GM18508 (cell line): ENCODE data around the gene PC.
"Not testable (repeated sequence)": the region's sequence is repeated elsewhere in the genome, so short reads cannot be mapped to it uniquely, and the experiment has no call there.

ENCODE experiments used
- ATAC-seq: cut with Tn5 transposase; IDR thresholded peaks from one replicate; pipeline ENCODE4 v1.9.1; 2021; ENCODE audit warnings: moderate number of reproducible peaks; ENCODE audit not compliant: insufficient read depth, unreplicated experiment

Gene PC

DNA sequence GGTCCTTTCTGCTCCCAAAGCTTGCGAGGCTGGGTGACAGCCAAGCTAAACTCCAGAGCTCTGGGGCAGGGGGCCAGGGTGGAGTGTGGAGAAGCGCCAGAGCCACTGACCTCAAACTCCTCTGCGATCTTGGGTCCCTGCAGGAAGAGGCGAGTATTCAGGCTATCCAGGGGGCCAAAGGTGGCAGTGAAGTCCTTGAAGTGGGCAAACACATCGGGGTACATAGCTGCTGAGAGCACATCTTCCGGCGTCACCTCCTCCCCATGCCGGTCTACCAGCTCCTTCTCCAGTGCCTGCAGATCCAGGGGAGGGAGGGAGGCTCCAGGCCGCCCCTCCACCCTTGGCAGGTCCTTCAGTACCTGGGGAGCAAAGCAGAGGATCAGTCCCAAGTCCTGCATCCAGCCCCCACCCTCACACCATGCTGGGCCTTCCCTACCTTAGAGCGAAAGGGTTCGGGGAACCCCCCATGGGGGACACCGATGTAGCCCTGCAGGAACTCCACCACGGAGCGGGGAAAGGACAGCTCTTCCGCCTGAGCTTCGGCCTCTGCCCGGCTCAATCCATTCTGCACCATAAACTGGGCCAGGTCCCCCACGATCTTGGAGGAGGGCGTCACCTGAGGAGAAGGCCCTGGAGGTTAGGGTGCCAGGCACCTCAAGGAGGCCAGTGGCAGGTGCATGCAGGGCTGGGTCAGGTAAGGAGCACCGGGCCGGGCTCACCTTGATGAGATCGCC lies 108.5 kb downstream of the PC start:
- no peak for ATAC-seq

DNA sequence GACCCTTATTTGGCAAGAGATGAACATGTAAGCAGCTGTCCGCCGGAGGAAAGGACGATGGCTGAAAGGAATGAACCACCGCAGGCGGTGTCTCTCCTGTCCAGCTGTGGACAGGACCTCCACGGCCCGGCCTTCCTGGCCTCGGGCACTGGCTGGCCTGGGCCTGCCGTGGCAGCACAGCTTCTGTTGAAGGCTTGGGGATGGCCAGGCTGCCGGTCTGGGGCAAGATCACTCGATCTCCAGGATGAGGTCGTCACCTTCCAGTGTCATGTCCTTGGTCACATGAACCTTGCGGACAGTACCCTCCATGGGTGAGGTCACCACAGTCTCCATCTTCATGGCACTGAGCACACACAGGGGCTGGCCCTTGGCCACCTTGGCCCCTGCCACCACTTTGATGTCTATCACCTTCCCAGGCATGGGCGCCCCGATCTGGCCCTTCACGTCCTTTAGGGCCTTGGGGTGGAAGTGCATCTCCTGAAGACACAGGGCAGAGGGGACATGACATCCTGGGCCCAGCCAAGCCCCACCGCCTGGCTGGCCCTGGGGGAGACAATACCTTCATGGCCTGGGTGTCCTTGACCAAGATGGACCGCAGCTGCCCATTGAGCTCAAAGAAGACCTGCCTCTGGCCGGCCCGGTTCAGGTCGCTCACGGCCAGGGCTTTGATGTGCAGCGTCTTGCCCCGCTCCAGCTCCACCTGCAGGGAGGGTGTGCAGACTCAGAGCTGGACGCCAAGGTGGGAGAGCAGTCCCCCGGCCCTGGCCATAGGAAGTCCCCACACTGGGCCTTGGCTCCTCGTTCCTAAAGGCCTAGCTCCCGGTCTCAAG lies 109.3 kb downstream of the PC start:
- ATAC-seq, result no peak

DNA sequence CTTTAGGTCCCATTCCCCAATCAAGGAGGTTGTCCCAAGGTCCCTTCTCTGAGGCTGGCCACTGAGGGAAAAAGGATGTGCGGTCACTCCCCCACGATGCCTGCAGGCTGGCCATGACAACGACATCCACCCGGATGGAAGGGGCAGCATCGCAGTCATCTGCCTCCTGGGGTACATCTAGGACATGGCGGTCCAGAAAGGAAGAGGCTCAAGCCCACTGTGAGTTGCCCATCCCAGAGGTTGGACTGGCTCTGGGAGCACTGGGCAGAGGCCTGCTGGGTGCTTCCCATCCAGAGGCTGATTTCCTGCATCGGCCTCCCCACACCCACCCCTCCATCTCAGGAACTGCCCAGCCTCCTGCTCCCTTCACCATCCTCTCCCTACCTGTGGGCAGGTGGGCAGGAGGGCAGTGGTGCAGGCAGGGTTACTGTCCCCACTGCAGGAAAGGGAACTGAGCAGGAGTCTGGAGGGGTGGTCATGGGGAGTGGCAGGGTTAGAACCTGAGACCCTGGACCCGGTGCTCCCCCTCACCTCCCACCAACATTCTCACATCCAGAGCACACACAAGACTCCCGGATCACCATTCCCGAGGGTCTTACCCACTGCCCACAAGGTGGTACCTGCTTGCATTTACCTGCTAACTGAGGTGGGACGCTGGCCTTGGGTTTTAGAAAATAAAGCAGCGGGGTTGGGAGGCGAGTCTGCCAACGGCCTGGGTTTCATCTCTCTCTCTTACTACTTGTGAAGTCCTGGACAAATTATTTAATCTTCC lies 110.5 kb downstream of the PC start:
- ATAC-seq, result no peak

DNA sequence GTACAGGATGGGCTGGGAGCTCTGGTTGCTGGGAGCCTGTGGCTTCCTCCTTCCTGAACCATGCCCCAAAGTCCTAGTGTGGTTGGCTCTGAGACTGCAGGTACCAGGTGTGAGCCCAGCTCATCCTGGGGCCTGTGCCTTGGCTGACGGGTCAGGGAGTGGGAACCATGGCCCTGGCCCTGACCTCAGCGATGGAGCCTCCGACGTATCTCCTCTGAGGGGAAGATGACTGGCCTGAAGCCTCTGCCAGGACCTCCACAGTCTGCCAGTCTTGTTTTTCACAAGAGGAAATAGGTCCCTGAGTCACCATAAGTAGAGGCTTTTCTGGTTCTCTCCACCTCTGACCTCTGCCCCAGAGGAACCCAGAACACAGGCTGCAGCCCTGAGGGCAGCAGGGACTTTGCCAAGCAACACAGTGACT lies 111.5 kb downstream of the PC start:
- ATAC-seq, result no peak

DNA sequence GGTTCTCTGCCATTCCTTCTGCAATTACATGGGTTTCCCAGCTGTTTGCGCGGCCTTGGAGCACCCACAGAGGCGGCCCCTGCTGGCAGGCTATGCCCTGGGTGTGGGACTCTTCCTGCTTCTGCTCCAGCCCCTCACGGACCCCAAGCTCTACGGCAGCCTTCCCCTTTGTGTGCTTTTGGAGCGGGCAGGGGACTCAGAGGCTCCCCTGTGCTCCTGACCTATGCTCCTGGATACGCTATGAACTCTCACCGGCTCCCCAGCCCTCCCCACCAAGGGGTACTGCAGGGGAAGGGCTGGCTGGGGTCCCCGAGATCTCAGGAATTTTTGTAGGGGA lies 112.3 kb downstream of the PC start:
- no peak for ATAC-seq

DNA sequence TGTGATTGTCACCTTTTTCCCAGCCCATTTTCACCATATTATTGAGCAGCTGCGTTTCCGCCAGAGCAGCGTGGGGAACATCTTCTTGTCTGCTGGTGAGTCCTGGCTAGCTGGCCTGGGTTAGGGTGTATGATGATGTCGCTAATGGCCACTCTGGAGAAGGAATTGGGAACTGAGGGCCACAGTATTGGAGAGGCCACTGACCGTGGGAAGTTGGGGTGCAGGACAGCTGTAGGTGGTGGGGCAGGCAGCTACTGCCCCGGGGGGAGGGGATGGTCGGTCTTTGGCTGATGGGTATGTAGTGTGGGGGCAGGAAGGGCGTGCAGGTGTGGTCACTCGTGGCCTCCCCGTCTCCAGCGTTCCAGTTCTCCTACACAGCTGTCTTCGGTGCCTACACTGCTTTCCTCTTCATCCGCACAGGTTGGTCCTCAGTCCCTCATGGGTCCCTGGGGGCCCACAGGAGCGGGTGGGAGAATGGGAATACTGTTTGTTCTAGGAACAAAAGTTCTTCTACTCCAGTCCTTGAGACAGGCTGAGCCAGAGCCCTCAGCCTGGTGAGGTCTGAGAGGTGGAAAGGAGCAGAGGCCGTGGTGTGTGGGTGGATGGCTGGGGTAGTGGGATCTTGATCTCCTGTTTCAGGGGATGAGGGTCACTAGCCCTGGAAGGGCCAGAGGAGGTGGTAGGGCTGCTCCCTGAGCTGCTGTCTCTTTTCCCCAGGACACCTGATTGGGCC lies 112.9 kb downstream of the PC start:
- ATAC-seq, result no peak

DNA sequence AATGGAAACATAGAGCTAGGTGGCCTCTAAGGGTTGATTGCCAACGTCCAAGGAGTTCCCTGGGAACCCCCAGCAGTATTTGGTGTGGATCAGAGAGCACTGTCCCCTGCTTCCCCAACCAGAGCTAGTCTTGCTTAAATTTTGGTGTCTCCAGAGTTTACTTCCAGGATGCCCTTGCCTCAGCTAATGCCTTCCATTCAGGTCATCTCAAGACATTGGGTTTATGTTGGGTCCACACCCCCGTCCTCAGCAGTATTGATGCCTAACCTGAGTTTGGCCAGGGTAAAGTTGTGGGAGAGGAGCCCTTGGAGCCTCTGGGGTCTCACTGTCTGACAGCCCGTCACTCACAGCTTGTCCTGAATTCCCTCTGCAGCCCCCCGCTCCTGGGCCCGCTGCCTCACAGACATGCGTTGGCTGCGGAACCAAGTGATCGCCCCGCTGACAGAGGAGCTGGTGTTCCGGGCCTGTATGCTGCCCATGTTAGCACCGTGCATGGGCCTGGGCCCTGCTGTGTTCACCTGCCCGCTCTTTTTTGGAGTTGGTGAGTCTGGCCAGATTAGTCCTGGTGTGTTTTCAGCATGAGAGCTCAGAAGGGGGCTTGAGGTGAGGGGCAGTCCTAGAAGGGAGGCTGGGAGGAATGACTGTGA lies 113.6 kb downstream of the PC start:
- ATAC-seq, result no peak

DNA sequence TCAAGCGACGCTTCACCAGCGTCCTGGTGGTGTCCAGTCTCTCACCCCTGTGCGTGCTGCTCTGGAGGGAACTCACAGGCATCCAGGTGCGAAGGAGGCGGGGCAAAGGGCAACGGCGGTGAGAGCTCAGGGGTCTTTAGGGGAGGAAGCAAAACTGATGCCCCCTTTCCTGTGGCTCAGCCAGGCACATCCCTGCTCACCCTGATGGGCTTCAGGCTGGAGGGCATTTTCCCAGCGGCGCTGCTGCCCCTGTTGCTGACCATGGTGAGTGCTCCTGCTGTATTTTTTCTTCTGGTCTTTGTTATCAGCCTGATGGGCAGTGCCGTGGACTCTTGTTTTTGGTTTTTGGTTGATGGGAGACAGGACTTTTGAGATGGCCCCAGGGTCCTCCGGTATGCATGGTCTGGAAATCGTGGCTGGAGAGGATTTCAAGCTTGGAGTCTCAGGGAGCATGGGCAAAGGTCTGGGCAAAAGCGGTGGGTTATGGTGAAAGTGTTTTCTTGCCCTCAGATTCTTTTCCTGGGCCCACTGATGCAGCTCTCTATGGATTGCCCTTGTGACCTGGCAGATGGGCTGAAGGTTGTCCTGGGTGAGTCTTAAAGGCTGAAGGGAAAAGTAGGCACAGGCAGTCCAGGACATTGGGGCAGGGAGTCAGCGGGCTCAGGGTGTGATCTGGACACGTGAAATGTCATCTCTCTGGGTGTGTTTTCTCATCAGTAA lies 114.2 kb downstream of the PC start:
- no peak for ATAC-seq

DNA sequence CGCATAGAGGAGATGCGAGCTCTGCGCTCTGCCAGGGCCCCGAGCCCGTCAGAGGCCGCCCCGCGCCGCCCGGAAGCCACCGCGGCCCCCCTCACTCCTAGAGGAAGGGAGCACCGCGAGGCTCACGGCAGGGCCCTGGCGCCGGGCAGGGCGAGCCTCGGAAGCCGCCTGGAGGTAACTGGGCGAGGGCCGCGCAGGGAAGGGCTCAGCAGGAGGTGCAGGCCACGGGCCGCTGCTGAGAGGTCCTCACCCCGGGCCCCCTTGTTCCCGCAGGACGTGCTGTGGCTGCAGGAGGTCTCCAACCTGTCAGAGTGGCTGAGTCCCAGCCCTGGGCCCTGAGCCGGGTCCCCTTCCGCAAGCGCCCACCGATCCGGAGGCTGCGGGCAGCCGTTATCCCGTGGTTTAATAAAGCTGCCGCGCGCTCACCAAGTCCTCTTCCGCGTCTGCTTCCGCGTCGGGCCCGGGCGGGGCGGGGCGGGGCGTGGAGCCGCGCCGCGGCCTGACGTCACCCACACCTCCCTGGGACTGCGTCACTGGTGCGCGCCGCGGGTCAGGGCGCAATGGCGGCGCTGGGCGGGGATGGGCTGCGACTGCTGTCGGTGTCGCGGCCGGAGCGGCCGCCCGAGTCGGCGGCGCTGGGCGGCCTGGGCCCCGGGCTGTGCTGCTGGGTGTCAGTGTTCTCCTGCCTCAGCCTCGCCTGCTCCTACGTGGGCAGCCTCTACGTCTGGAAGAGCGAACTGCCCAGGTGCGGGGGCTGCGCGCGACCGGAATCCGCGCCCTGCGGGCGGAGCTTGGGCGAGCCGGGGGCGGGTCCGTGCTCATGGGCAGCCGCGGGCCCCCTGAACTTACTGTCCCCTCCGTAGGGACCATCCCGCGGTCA lies 115.0 kb downstream of the PC start, which contains the start of gene RCE1:
TSS of gene RCE1 (plus strand) at position 546 of the 880 bp plus-strand sequence. CDS start at position 561, 15 bp downstream.
- no peak for ATAC-seq

DNA sequence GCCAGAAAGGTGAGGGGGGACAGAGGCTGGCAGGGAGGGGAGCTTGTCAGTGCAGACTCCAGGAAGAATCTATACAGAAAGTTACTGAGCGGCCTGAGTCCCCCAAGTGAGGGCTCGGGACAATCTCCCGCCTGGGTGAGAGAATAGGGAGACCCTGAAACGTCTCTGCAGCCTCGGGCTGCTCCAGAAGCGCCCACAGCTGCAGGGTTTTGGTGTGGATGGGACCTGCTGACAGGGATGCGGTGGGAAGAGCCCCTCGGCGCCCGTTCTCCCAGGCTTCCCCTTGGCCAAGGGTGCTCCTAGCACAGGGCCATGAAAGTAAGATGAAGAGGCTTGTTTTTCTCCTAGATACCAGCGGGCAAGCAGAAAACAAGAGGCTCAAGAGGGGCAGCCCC lies 115.7 kb downstream of the PC start:
- no peak for ATAC-seq

DNA sequence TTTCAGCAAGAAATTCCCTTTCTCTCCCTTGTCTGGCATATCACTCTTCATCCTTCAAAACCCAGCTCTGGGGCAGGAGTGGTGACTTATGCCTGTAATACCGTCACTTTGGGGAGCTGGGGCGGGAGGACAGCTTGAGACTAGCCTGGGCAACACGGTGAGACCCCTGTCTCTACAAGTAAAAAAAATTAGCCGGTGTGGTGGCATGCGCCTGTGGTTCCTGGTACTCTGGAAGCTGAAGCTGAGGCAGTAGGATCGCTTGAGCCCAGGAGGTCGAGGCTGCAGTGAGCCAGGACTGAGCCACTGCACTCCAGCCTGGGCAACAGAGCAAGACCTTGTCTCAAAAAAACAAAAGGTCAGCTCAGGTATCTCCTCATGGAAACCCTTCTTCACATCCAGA lies 116.3 kb downstream of the PC start:
- no peak for ATAC-seq

DNA sequence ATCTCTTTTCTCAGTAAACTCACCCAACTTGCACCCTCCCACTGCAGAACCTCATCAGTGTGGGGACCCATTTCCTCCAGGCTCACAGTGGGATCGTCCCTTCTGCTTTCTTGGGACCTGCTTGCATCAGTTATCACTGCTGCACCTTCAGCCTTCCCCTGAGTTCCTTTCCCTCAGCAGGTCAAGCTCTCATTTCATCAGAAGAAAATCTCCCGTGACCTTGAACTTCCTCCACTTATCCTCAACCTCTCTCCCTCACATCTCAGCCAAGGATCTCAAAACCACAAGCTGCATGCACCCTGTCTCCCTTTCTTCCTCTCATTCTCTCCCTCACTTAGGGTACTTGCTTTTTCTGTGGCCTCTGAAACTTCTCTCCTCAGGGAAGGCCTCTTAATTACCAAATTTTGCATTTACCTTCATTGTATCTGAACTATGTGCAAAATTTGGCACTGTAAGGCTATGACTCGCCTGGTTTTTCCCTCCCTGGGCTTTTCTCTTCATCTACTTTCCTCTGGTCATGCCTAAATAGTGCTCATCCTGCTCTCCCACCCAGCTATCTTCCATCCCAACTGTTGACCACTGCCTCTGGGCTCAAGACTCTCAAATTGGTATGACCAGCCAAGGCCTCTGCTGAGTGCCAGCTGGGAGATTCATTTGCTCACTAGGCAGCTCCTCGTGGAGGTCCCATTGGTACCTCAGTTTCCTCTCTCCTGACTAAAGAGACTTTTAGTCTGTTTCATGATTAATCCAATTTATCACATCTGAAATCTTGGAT lies 117.7 kb downstream of the PC start:
- ATAC-seq, result no peak

DNA sequence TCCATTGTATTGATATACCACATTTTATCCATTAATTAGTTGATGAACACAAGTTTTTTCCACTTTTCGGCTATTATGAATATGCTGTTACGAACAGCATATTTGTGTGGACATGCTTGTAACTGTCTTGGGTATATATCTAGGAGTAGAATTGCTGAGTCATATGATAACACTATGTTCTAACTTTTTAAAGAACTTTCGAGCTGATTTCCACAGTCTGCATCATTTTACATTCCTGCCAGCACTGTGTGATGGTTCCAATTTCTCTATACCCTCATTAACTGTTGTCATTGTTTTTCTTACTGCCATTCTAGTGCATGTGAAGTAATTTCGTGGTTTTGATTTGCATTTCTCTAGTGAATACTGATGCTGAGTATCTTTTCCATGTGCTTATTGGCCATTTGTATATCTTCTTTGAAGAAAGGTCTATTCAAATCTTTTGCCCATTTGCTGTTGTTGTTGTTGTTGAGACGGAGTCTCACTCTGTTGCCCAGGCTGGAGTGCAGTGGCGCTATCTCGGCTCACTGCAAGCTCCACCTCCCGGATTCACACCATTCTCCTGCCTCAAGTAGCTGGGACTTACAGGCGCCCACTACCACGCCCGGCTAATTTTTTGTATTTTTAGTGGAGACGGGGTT lies 122.3 kb downstream of the PC start:
- no peak for ATAC-seq

DNA sequence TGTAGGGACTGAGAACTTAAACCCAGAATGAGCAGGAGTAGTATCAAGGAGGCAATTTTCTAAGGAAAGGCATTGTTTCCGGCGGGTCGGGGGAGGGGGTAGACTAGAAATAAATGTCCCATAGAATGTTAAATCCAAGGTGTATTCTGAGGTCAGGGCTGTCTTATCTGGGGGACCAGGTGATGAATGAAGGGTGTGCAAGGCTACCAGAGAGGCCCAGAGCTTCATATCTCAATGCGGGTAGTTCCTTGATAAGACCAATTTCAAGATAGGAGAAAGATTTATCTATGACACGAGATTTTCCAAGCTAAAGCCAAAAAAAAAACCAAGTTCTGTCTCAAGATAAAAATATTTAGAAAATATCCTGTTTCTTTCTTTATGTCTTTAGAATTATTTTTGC lies 123.2 kb downstream of the PC start:
- ATAC-seq, result no peak

DNA sequence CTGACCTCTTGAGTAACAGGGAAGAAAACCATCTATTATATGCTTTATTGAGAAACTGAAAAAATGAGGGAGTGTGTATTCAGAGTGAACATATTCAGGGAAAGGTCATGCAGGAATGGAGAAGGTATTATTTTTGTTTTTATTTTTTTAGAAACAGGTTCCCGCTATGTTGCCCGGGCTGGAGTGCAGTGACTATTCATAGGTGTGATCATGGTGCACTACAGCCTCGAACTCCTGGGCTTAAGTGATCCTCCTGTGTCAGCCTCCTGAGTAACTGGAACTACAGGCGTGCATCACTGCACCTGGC lies 123.7 kb downstream of the PC start:
- no peak for ATAC-seq

DNA sequence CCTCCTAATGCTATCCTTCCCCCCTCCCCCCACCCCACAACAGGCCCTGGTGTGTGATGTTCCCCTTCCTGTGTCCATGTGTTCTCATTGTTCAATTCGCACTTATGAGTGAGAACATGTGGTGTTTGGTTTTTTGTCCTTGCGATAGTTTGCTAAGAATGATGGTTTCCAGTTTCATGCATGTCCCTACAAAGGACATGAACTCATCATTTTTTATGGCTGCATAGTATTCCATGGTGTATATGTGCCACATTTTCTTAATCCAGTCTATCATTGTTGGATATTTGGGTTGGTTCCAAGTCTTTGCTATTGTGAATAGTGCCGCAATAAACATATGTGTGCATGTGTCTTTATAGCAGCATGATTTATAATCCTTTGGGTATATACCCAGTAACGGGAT lies 133.6 kb downstream of the PC start:
- ATAC-seq, result not testable (repeated sequence)

DNA sequence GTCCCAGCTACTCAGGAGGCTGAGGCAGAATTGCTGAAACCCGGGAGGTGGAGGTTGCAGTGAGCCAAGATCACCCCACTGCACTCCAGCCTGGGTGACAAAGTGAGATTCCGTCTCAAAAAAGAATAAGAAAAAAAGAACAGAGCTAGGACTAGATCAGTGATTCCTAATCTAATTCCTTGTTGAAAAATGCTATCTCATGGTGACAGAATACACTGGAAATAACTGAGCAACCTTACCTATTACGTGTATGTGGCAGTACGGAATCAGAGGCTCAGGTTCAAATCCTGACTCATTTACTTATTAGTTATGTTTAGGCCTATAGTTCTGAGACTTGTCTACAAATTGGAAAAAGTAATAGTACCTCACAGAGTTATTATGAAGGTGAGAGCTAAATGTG lies 134.5 kb downstream of the PC start:
- ATAC-seq, result no peak
